IPS-15b (cell line): Measurements from ENCODE around the gene TSC22D1.
"Not testable (repeated sequence)": the region's sequence is repeated elsewhere in the genome, so short reads cannot be mapped to it uniquely, and the experiment has no call there.

ENCODE experiments used
- H3K27me3 ChIP-seq: one replicate; pipeline ENCODE4 v1.6.1; 2013; ENCODE audit warnings: low read length; ENCODE audit not compliant: control insufficient read depth, insufficient read depth
- H3K36me3 ChIP-seq: one replicate; pipeline ENCODE4 v1.6.1; 2013; ENCODE audit warnings: low read length; ENCODE audit not compliant: control insufficient read depth, insufficient read depth
- H3K4me1 ChIP-seq: one replicate; pipeline ENCODE4 v1.6.1; 2013; ENCODE audit warnings: mild to moderate bottlenecking, low read length; ENCODE audit not compliant: control insufficient read depth, insufficient read depth
- H3K4me3 ChIP-seq: one replicate; pipeline ENCODE4 v1.5.1; 2013; ENCODE audit warnings: low read depth, low read length
- H3K9ac ChIP-seq: one replicate; pipeline ENCODE4 v1.6.1; 2013; ENCODE audit warnings: low read depth, mild to moderate bottlenecking, low read length
- H3K9me3 ChIP-seq: one replicate; pipeline ENCODE4 v1.6.1; 2013; ENCODE audit warnings: mild to moderate bottlenecking, low read length; ENCODE audit not compliant: control insufficient read depth, insufficient read depth

Gene TSC22D1

GRCh38 chr13:44537248-44537647 is 38.9 kb downstream of the TSC22D1 start:
- Histone ChIP-seq H3K4me1 (no peaks in the 10 kb centered on the region), H3K36me3 (no peaks in the 10 kb centered on the region), H3K9ac (no peak overlapping the region), H3K4me3 (no peak overlapping the region), H3K9me3 (no peaks in the 10 kb centered on the region), H3K27me3 (no peaks in the 10 kb centered on the region)

- H3K9ac ChIP-seq = no peak overlapping the region
- no peaks in the 10 kb centered on the region for H3K27me3 ChIP-seq
- no peaks in the 10 kb centered on the region for H3K36me3 ChIP-seq
- no peak overlapping the region for H3K4me3 ChIP-seq
- H3K4me1 ChIP-seq = peaks cover 4% of the 10 kb centered on the region
- H3K9me3 ChIP-seq = no peaks in the 10 kb centered on the region
These were observed 52.7 kb downstream of the TSC22D1 start for GRCh38 chr13:44523146-44524015.

GRCh38 chr13:44519642-44520041 is 56.5 kb downstream of the TSC22D1 start:
- Histone ChIP-seq H3K9ac (no peak overlapping the region), H3K36me3 (no peaks in the 10 kb centered on the region), H3K27me3 (no peaks in the 10 kb centered on the region), H3K4me3 (no peak overlapping the region), H3K4me1 (peaks cover 4% of the 10 kb centered on the region), H3K9me3 (no peaks in the 10 kb centered on the region)

- H3K9ac ChIP-seq = no peak overlapping the region
- no peaks in the 10 kb centered on the region for H3K4me1 ChIP-seq
- H3K27me3 ChIP-seq = no peaks in the 10 kb centered on the region
- H3K4me3 ChIP-seq = no peak overlapping the region
- no peaks in the 10 kb centered on the region for H3K9me3 ChIP-seq
- H3K36me3 ChIP-seq = no peaks in the 10 kb centered on the region
These were observed 59.4 kb downstream of the TSC22D1 start for GRCh38 chr13:44516771-44517170.

GRCh38 chr13:44514278-44514677 is 61.9 kb downstream of the TSC22D1 start:
- Histone ChIP-seq H3K27me3 (no peaks in the 10 kb centered on the region), H3K9ac (no peak overlapping the region), H3K4me1 (no peaks in the 10 kb centered on the region), H3K36me3 (no peaks in the 10 kb centered on the region), H3K4me3 (no peak overlapping the region), H3K9me3 (no peaks in the 10 kb centered on the region)

- H3K27me3 ChIP-seq, H3K4me3 ChIP-seq, H3K4me1 ChIP-seq, H3K9me3 ChIP-seq, H3K36me3 ChIP-seq, H3K9ac ChIP-seq: not testable (repeated sequence)
These were observed 66.3 kb downstream of the TSC22D1 start for GRCh38 chr13:44509853-44510252.

- peaks cover 5% of the 10 kb centered on the region for H3K4me1 ChIP-seq
- no peak overlapping the region for H3K9ac ChIP-seq
- H3K9me3 ChIP-seq = no peaks in the 10 kb centered on the region
- no peaks in the 10 kb centered on the region for H3K27me3 ChIP-seq
- H3K36me3 ChIP-seq = no peaks in the 10 kb centered on the region
- no peak overlapping the region for H3K4me3 ChIP-seq
These were observed 67.5 kb downstream of the TSC22D1 start for GRCh38 chr13:44508562-44509077.

GRCh38 chr13:44507639-44508038 is 68.5 kb downstream of the TSC22D1 start:
- H3K4me1 ChIP-seq = peaks cover 5% of the 10 kb centered on the region
- no peak overlapping the region for H3K9ac ChIP-seq
- no peaks in the 10 kb centered on the region for H3K9me3 ChIP-seq
- H3K36me3 ChIP-seq = no peaks in the 10 kb centered on the region
- H3K4me3 ChIP-seq = no peak overlapping the region
- H3K27me3 ChIP-seq = no peaks in the 10 kb centered on the region

- peaks cover 5% of the 10 kb centered on the region for H3K4me1 ChIP-seq
- no peak overlapping the region for H3K4me3 ChIP-seq
- H3K27me3 ChIP-seq = no peaks in the 10 kb centered on the region
- H3K36me3 ChIP-seq = no peaks in the 10 kb centered on the region
- H3K9me3 ChIP-seq = no peaks in the 10 kb centered on the region
- H3K9ac ChIP-seq = no peak overlapping the region
These were observed 69.4 kb downstream of the TSC22D1 start for GRCh38 chr13:44506719-44507118.

GRCh38 chr13:44506251-44506650 is 69.9 kb downstream of the TSC22D1 start:
- Histone ChIP-seq H3K4me1 (peaks cover 5% of the 10 kb centered on the region), H3K9me3 (no peaks in the 10 kb centered on the region), H3K4me3 (no peak overlapping the region), H3K27me3 (no peaks in the 10 kb centered on the region), H3K9ac (no peak overlapping the region), H3K36me3 (no peaks in the 10 kb centered on the region)

GRCh38 chr13:44504116-44504515 is 72.0 kb downstream of the TSC22D1 start:
- Histone ChIP-seq H3K9ac (no peak overlapping the region), H3K27me3 (no peaks in the 10 kb centered on the region), H3K4me3 (no peak overlapping the region), H3K9me3 (no peaks in the 10 kb centered on the region), H3K4me1 (peaks cover 5% of the 10 kb centered on the region), H3K36me3 (no peaks in the 10 kb centered on the region)

- Histone ChIP-seq H3K27me3 (no peaks in the 10 kb centered on the region), H3K9me3 (no peaks in the 10 kb centered on the region), H3K36me3 (no peaks in the 10 kb centered on the region)
These were observed 77.2 kb downstream of the TSC22D1 start for GRCh38 chr13:44498969-44499368.

More at GRCh38 chr13:44498969-44499368, 77.2 kb downstream of the TSC22D1 start:
- no peaks in the 10 kb centered on the region for H3K4me1 ChIP-seq
- no peak overlapping the region for H3K4me3 ChIP-seq
- no peak overlapping the region for H3K9ac ChIP-seq
